KOPT-K1 (cell line): Measurements from ENCODE around the gene EPB41L5.
"Not testable (repeated sequence)": the region's sequence is repeated elsewhere in the genome, so short reads cannot be mapped to it uniquely, and the experiment has no call there.

ENCODE experiments used
- H3K27ac ChIP-seq: fragments of 200-600 bp; sonication (generic); 2 replicates; pipeline ENCODE4 v1.5.1; 2016; ENCODE audit warnings: antibody characterized with exemption, mild to moderate bottlenecking, low read depth, low read length; ENCODE audit not compliant: poor library complexity, severe bottlenecking
- H3K36me3 ChIP-seq: fragments of 200-600 bp; sonication (generic); 2 replicates; pipeline ENCODE4 v1.5.1; 2017; ENCODE audit warnings: antibody characterized with exemption, mild to moderate bottlenecking, low read length, moderate library complexity; ENCODE audit not compliant: insufficient read depth
- H3K9me3 ChIP-seq: fragments of 200-600 bp; sonication (generic); 2 replicates; pipeline ENCODE4 v1.5.1; 2017; ENCODE audit warnings: antibody characterized with exemption, low read length, mild to moderate bottlenecking; ENCODE audit not compliant: insufficient read depth, poor library complexity, severe bottlenecking

Gene EPB41L5

GRCh38 chr2:120012771-120013596 is at the start of gene EPB41L5:
TSS of gene EPB41L5 (plus strand) at chr2:120013077. CDS start at chr2:120019085, 6,008 bp downstream.
- H3K9me3 ChIP-seq = no peaks in the 10 kb centered on the region
- peak within 1 kb of the TSS; percentile 59 for H3K27ac ChIP-seq
- H3K36me3 ChIP-seq = no peaks in the 10 kb centered on the region

- no peaks in the 10 kb centered on the region for H3K9me3 ChIP-seq
- peaks cover 10% of the 10 kb centered on the region; the same call in 1 of the 2 replicates for H3K36me3 ChIP-seq
- H3K27ac ChIP-seq = no peak overlapping the region
Measured at GRCh38 chr2:119981896-119982295, 31.0 kb upstream of the EPB41L5 start.

GRCh38 chr2:119982506-119982905 is 30.4 kb upstream of the EPB41L5 start:
- no peaks in the 10 kb centered on the region for H3K9me3 ChIP-seq
- H3K27ac ChIP-seq = no peak overlapping the region
- peaks cover 6% of the 10 kb centered on the region; the same call in 1 of the 2 replicates for H3K36me3 ChIP-seq

GRCh38 chr2:119983108-119983507 is 29.8 kb upstream of the EPB41L5 start:
- Histone ChIP-seq H3K27ac (no peak overlapping the region), H3K9me3 (no peaks in the 10 kb centered on the region), H3K36me3 (no peaks in the 10 kb centered on the region)

GRCh38 chr2:119996148-119996547 is 16.7 kb upstream of the EPB41L5 start:
- Histone ChIP-seq H3K9me3 (no peaks in the 10 kb centered on the region), H3K36me3 (no peaks in the 10 kb centered on the region), H3K27ac (no peak overlapping the region)

- H3K9me3 ChIP-seq, H3K27ac ChIP-seq, H3K36me3 ChIP-seq: not testable (repeated sequence)
Measured at GRCh38 chr2:119996896-119997891, 15.7 kb upstream of the EPB41L5 start.

- no peaks in the 10 kb centered on the region for H3K9me3 ChIP-seq
- no peak overlapping the region for H3K27ac ChIP-seq
Measured at GRCh38 chr2:120001471-120001870, 11.4 kb upstream of the EPB41L5 start.

GRCh38 chr2:120004254-120004653 is 8.6 kb upstream of the EPB41L5 start:
- no peak overlapping the region for H3K27ac ChIP-seq
- no peaks in the 10 kb centered on the region for H3K36me3 ChIP-seq

More at GRCh38 chr2:120001471-120001870, 11.4 kb upstream of the EPB41L5 start:
- no peaks in the 10 kb centered on the region for H3K36me3 ChIP-seq

GRCh38 chr2:120005834-120006521 is 6.9 kb upstream of the EPB41L5 start:
- H3K36me3 ChIP-seq = no peaks in the 10 kb centered on the region
- H3K27ac ChIP-seq = no peak overlapping the region
- no peaks in the 10 kb centered on the region for H3K9me3 ChIP-seq

More at GRCh38 chr2:120004254-120004653, 8.6 kb upstream of the EPB41L5 start:
- no peaks in the 10 kb centered on the region for H3K9me3 ChIP-seq

- no peaks in the 10 kb centered on the region for H3K36me3 ChIP-seq
- no peaks in the 10 kb centered on the region for H3K9me3 ChIP-seq
- H3K27ac ChIP-seq = no peak overlapping the region
Measured at GRCh38 chr2:120007851-120008250, 5.0 kb upstream of the EPB41L5 start.

- Histone ChIP-seq H3K9me3 (no peaks in the 10 kb centered on the region), H3K36me3 (no peaks in the 10 kb centered on the region), H3K27ac (peak overlapping the region; percentile 59)
Measured at GRCh38 chr2:120012363-120012762, 514 bp upstream of the EPB41L5 start.

GRCh38 chr2:120013597-120014223 is 833 bp downstream of the EPB41L5 start:
- no peaks in the 10 kb centered on the region for H3K9me3 ChIP-seq
- H3K27ac ChIP-seq = peak overlapping the region; percentile 59
- H3K36me3 ChIP-seq = no peaks in the 10 kb centered on the region

GRCh38 chr2:120014226-120014980 is 1.5 kb downstream of the EPB41L5 start:
- Histone ChIP-seq H3K27ac (no peak overlapping the region), H3K36me3 (peaks cover 5% of the 10 kb centered on the region; the same call in 1 of the 2 replicates), H3K9me3 (no peaks in the 10 kb centered on the region)

- H3K9me3 ChIP-seq = no peaks in the 10 kb centered on the region
- H3K27ac ChIP-seq = no peak overlapping the region
- peaks cover 5% of the 10 kb centered on the region; the same call in 1 of the 2 replicates for H3K36me3 ChIP-seq
Measured at GRCh38 chr2:120016800-120017199, 3.9 kb downstream of the EPB41L5 start.
